ENCODE measurements around the gene GNA12.

GNA12 gene

GRCh38 chr7:2818653-2819052 is 25.5 kb downstream of the GNA12 start:
- peak overlapping the region; percentile 99 for H3K27ac ChIP-seq (ENCODE audit: poor library complexity, severe bottlenecking)
- TF ChIP-seq CTCF (IDR thresholded peaks at IDR 0.05; ENCODE audit: poor library complexity, severe bottlenecking) = no peak

GRCh38 chr7:2818121-2818520 is 26.0 kb downstream of the GNA12 start:
- peaks cover 44% of the 10 kb centered on the region for H3K4me1 ChIP-seq (ENCODE audit: insufficient read depth, poor library complexity, severe bottlenecking)

More at GRCh38 chr7:2818653-2819052, 25.5 kb downstream of the GNA12 start:
- no peaks in the 10 kb centered on the region for H3K9me3 ChIP-seq (ENCODE audit: severe bottlenecking)
- peaks cover 3% of the 10 kb centered on the region; the same call in 1 of the 2 replicates for H3K36me3 ChIP-seq (ENCODE audit: low read depth)
- peaks cover 46% of the 10 kb centered on the region for H3K4me1 ChIP-seq (ENCODE audit: insufficient read depth, poor library complexity, severe bottlenecking)
- no peak overlapping the region for H3K4me3 ChIP-seq (ENCODE audit: severe bottlenecking)
- ATAC-seq (ENCODE audit: low read depth) = no peak
- no peaks in the 10 kb centered on the region for H3K27me3 ChIP-seq (ENCODE audit: insufficient read depth, poor library complexity, severe bottlenecking)
- DNase-seq (ENCODE audit: low spot score) = no peak

GRCh38 chr7:2817456-2817855 is 26.7 kb downstream of the GNA12 start:
- Histone ChIP-seq H3K27me3 (ENCODE audit: insufficient read depth, poor library complexity, severe bottlenecking) (no peaks in the 10 kb centered on the region), H3K36me3 (ENCODE audit: low read depth) (peaks cover 3% of the 10 kb centered on the region; the same call in 1 of the 2 replicates), H3K9me3 (ENCODE audit: severe bottlenecking) (no peaks in the 10 kb centered on the region), H3K4me3 (ENCODE audit: severe bottlenecking) (no peak overlapping the region), H3K4me1 (ENCODE audit: insufficient read depth, poor library complexity, severe bottlenecking) (peaks cover 37% of the 10 kb centered on the region), H3K27ac (ENCODE audit: poor library complexity, severe bottlenecking) (no peak overlapping the region)
- ATAC-seq (ENCODE audit: low read depth) (no peak), DNase-seq (ENCODE audit: low spot score) (no peak)
- no peak for TF ChIP-seq CTCF (IDR thresholded peaks at IDR 0.05; ENCODE audit: poor library complexity, severe bottlenecking)

More at GRCh38 chr7:2818121-2818520, 26.0 kb downstream of the GNA12 start:
- Histone ChIP-seq H3K27ac (ENCODE audit: poor library complexity, severe bottlenecking) (no peak overlapping the region), H3K9me3 (ENCODE audit: severe bottlenecking) (no peaks in the 10 kb centered on the region), H3K36me3 (ENCODE audit: low read depth) (peaks cover 3% of the 10 kb centered on the region; the same call in 1 of the 2 replicates), H3K27me3 (ENCODE audit: insufficient read depth, poor library complexity, severe bottlenecking) (no peaks in the 10 kb centered on the region), H3K4me3 (ENCODE audit: severe bottlenecking) (no peak overlapping the region)
- ATAC-seq (ENCODE audit: low read depth) (no peak), DNase-seq (ENCODE audit: low spot score) (no peak)
- TF ChIP-seq CTCF (IDR thresholded peaks at IDR 0.05; ENCODE audit: poor library complexity, severe bottlenecking) = no peak

- peaks cover 36% of the 10 kb centered on the region for H3K4me1 ChIP-seq (ENCODE audit: insufficient read depth, poor library complexity, severe bottlenecking)
- no peak for DNase-seq (ENCODE audit: low spot score)
- H3K27ac ChIP-seq (ENCODE audit: poor library complexity, severe bottlenecking) = no peak overlapping the region
- ATAC-seq (ENCODE audit: low read depth) = no peak
- no peaks in the 10 kb centered on the region for H3K27me3 ChIP-seq (ENCODE audit: insufficient read depth, poor library complexity, severe bottlenecking)
- H3K9me3 ChIP-seq (ENCODE audit: severe bottlenecking) = no peaks in the 10 kb centered on the region
- peaks cover 10% of the 10 kb centered on the region for H3K36me3 ChIP-seq (ENCODE audit: low read depth)
- TF ChIP-seq CTCF (IDR thresholded peaks at IDR 0.05; ENCODE audit: poor library complexity, severe bottlenecking) = no peak
- no peak overlapping the region for H3K4me3 ChIP-seq (ENCODE audit: severe bottlenecking)
Measured at GRCh38 chr7:2815875-2816245, 28.2 kb downstream of the GNA12 start.

- Histone ChIP-seq H3K4me1 (ENCODE audit: insufficient read depth, poor library complexity, severe bottlenecking) (peaks cover 38% of the 10 kb centered on the region), H3K4me3 (ENCODE audit: severe bottlenecking) (no peak overlapping the region), H3K27ac (ENCODE audit: poor library complexity, severe bottlenecking) (no peak overlapping the region), H3K36me3 (ENCODE audit: low read depth) (peaks cover 10% of the 10 kb centered on the region), H3K27me3 (ENCODE audit: insufficient read depth, poor library complexity, severe bottlenecking) (no peaks in the 10 kb centered on the region), H3K9me3 (ENCODE audit: severe bottlenecking) (no peaks in the 10 kb centered on the region)
- ATAC-seq (ENCODE audit: low read depth) (no peak), DNase-seq (ENCODE audit: low spot score) (no peak)
- TF ChIP-seq CTCF (IDR thresholded peaks at IDR 0.05; ENCODE audit: poor library complexity, severe bottlenecking) = no peak
Measured at GRCh38 chr7:2814946-2815874, 28.9 kb downstream of the GNA12 start.

Data from RWPE2 (cell line).